ENCODE measurements around the gene ABHD15.

The ABHD15 gene

DNA sequence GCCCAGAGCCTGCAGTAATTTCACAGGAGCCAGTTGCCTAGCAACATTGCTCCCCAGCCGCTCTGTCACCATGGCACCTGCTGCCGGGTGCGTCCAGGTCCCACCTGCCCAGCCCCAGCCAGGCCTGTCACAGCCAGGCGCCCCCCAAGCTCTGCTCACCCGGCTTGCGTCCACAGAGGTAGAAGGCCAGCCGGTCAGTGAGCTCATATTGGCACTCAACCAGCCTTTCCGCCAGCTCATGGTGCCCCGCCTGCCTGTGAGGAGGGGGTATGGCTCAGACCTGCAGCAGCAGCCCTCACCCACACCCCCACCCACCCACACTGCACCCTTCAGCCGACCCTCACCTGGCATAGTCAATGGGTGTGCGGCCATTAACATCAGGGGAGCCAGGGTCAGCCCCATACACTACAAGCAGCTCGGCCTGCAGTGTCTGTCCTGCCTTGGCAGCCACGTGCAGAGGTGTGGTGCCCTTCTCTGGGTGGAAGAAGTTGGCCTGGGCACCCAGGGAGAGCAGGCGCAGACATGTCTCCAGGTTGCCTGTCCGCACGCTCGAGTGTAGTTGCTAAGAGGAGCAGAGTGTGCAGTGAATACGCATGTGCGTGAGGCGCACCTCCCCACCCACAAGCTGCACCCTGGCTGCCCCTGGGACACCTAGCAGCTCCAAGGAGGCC is 14.9 kb upstream of the ABHD15 start:
- H3K4me3 ChIP-seq (ENCODE audit: low read depth, low read length, poor library complexity, severe bottlenecking) = no peak overlapping the region
- H3K36me3 ChIP-seq (ENCODE audit: insufficient read depth, low read length) = peaks cover 55% of the 10 kb centered on the region
- H3K27me3 ChIP-seq (ENCODE audit: insufficient read depth, low read length) = no peaks in the 10 kb centered on the region
- no peaks in the 10 kb centered on the region for H3K9me3 ChIP-seq (ENCODE audit: low read length)
- H4K20me1 ChIP-seq (ENCODE audit: insufficient read depth, low read length) = no peaks in the 10 kb centered on the region
- H3K27ac ChIP-seq (ENCODE audit: low read depth, low read length, poor library complexity, severe bottlenecking) = no peak overlapping the region
- H3K4me2 ChIP-seq (ENCODE audit: low read length) = no peak overlapping the region
- H2AFZ ChIP-seq (ENCODE audit: low read length) = no peak overlapping the region
- H3F3A ChIP-seq (ENCODE audit: insufficient read depth, low read length) = no peaks in the 10 kb centered on the region
- H3K4me1 ChIP-seq (ENCODE audit: insufficient read depth, low read length, severe bottlenecking) = peaks cover 34% of the 10 kb centered on the region
- TF ChIP-seq EZH2 (IDR thresholded peaks at IDR 0.05; ENCODE audit: borderline replicate concordance, low read length) = no peak
- TF ChIP-seq, protein P1, sequence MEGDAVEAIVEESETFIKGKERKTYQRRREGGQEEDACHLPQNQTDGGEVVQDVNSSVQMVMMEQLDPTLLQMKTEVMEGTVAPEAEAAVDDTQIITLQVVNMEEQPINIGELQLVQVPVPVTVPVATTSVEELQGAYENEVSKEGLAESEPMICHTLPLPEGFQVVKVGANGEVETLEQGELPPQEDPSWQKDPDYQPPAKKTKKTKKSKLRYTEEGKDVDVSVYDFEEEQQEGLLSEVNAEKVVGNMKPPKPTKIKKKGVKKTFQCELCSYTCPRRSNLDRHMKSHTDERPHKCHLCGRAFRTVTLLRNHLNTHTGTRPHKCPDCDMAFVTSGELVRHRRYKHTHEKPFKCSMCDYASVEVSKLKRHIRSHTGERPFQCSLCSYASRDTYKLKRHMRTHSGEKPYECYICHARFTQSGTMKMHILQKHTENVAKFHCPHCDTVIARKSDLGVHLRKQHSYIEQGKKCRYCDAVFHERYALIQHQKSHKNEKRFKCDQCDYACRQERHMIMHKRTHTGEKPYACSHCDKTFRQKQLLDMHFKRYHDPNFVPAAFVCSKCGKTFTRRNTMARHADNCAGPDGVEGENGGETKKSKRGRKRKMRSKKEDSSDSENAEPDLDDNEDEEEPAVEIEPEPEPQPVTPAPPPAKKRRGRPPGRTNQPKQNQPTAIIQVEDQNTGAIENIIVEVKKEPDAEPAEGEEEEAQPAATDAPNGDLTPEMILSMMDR (IDR thresholded peaks at IDR 0.05; ENCODE audit: low read length) = no peak
- no peaks in the 10 kb centered on the region for H3K79me2 ChIP-seq (ENCODE audit: insufficient read depth, low read length)
- H3K9ac ChIP-seq (ENCODE audit: low read length) = no peak overlapping the region
- H3K9me2 ChIP-seq (ENCODE audit: low read depth, low read length) = no peaks in the 10 kb centered on the region

GRCh38 chr17:29579866-29580771 is 13.3 kb upstream of the ABHD15 start:
- Histone ChIP-seq H3K4me3 (ENCODE audit: low read depth, low read length, poor library complexity, severe bottlenecking) (no peak overlapping the region), H3K27me3 (ENCODE audit: insufficient read depth, low read length) (no peaks in the 10 kb centered on the region), H4K20me1 (ENCODE audit: insufficient read depth, low read length) (no peaks in the 10 kb centered on the region), H3K79me2 (ENCODE audit: insufficient read depth, low read length) (no peaks in the 10 kb centered on the region), H3K4me1 (ENCODE audit: insufficient read depth, low read length, severe bottlenecking) (peaks cover 18% of the 10 kb centered on the region), H3K4me2 (ENCODE audit: low read length) (no peak overlapping the region), H3K27ac (ENCODE audit: low read depth, low read length, poor library complexity, severe bottlenecking) (peak overlapping the region; percentile 32), H3K9me3 (ENCODE audit: low read length) (no peaks in the 10 kb centered on the region), H3K36me3 (ENCODE audit: insufficient read depth, low read length) (peaks cover 71% of the 10 kb centered on the region), H3K9ac (ENCODE audit: low read length) (no peak overlapping the region), H2AFZ (ENCODE audit: low read length) (no peak overlapping the region), H3F3A (ENCODE audit: insufficient read depth, low read length) (no peaks in the 10 kb centered on the region), H3K9me2 (ENCODE audit: low read depth, low read length) (no peaks in the 10 kb centered on the region)
- no peak for TF ChIP-seq EZH2 (IDR thresholded peaks at IDR 0.05; ENCODE audit: borderline replicate concordance, low read length)
- TF ChIP-seq, protein P1 (IDR thresholded peaks at IDR 0.05; ENCODE audit: low read length) = peak; percentile 96

- Histone ChIP-seq H2AFZ (ENCODE audit: low read length) (no peak overlapping the region), H3K9ac (ENCODE audit: low read length) (no peak overlapping the region), H3K27ac (ENCODE audit: low read depth, low read length, poor library complexity, severe bottlenecking) (no peak overlapping the region), H3K9me3 (ENCODE audit: low read length) (no peaks in the 10 kb centered on the region), H3K4me2 (ENCODE audit: low read length) (no peak overlapping the region), H3K27me3 (ENCODE audit: insufficient read depth, low read length) (no peaks in the 10 kb centered on the region), H4K20me1 (ENCODE audit: insufficient read depth, low read length) (no peaks in the 10 kb centered on the region), H3K4me1 (ENCODE audit: insufficient read depth, low read length, severe bottlenecking) (peaks cover 6% of the 10 kb centered on the region), H3K79me2 (ENCODE audit: insufficient read depth, low read length) (no peaks in the 10 kb centered on the region), H3K9me2 (ENCODE audit: low read depth, low read length) (no peaks in the 10 kb centered on the region), H3K36me3 (ENCODE audit: insufficient read depth, low read length) (peaks cover 81% of the 10 kb centered on the region), H3F3A (ENCODE audit: insufficient read depth, low read length) (no peaks in the 10 kb centered on the region), H3K4me3 (ENCODE audit: low read depth, low read length, poor library complexity, severe bottlenecking) (no peak overlapping the region)
- TF ChIP-seq, protein P1 (IDR thresholded peaks at IDR 0.05; ENCODE audit: low read length) = no peak
Measured at GRCh38 chr17:29578626-29579485, 12.0 kb upstream of the ABHD15 start.
